B cell (primary cell): Measurements from ENCODE around the gene LTB. TPM values are rescaled to one million over a fixed set of nuclear protein-coding genes. Genes with fewer than 3 reads are reported as not detected.

Experiments used
- ATAC-seq: fragments of 200-7000 bp; cut with Tn5 transposase; one replicate; pipeline ENCODE4 v1.10.0; 2021; ENCODE audit warnings: low read depth, mild to moderate bottlenecking, moderate number of reproducible peaks, moderate library complexity
- CTCF ChIA-PET: fragments of 350-600 bp; sonication (Branson Sonifier 250); formaldehyde crosslinking; loops from one replicate; lab custom pipeline; 2021; ENCODE audit warnings: antibody characterized with exemption, inconsistent platforms; lab: Charles Lee
- POLR2A ChIA-PET: fragments of 350-600 bp; sonication (Branson Sonifier 250); formaldehyde crosslinking; loops from one replicate; lab custom pipeline; 2021; ENCODE audit warnings: antibody characterized with exemption; lab: Charles Lee
- DNase-seq: peaks from one replicate; pipeline ENCODE4 v3.0.0; 2013
- H2AFZ ChIP-seq: 2 replicates; pipeline ENCODE4 v1.6.1; 2012; ENCODE audit warnings: mild to moderate bottlenecking, low read depth, low read length; ENCODE audit not compliant: insufficient read depth, poor library complexity, severe bottlenecking
- H3K27ac ChIP-seq, 2 donors: 1 replicate in 1 of 2; 2 replicates in 1 of 2; pipeline ENCODE4 v1.5.1; 2012 to 2013; ENCODE audit warnings: low read length in 2 of 2, mild to moderate bottlenecking in 2 of 2, moderate library complexity in 1 of 2
- H3K27me3 ChIP-seq, 4 experiments: fragments of 200-600 bp in 1 of 4; sonication (generic) in 1 of 4; replicated peaks in 1 of 4; 1 replicate in 2 of 4; 2 replicates in 2 of 4; pipeline versions ENCODE4 v1.6.1 to v1.7.0; 2013 to 2016; ENCODE audit warnings: low read length in 3 of 4, mild to moderate bottlenecking in 2 of 4, mixed read lengths in 1 of 4, moderate library complexity in 1 of 4; ENCODE audit not compliant: insufficient read depth in 4 of 4, control insufficient read depth in 3 of 4; ENCODE audit errors: control extremely low read depth in 1 of 4
- H3K36me3 ChIP-seq, 2 experiments: replicated peaks in 1 of 2; 1 replicate in 1 of 2; 2 replicates in 1 of 2; pipeline versions ENCODE4 v1.6.1 to v1.7.1; 2013; ENCODE audit warnings: low read length in 1 of 2; ENCODE audit not compliant: insufficient read depth in 2 of 2, control insufficient read depth in 1 of 2; ENCODE audit errors: control extremely low read depth in 1 of 2, extremely low read depth in 1 of 2
- H3K4me1 ChIP-seq, 2 donors: fragments of 200-600 bp in 1 of 2; sonication (generic) in 1 of 2; 1 replicate in 1 of 2; 2 replicates in 1 of 2; pipeline versions ENCODE4 v1.5.1 to v1.6.1; 2013 to 2017; ENCODE audit warnings: low read length in 2 of 2; ENCODE audit not compliant: control insufficient read depth in 2 of 2, insufficient read depth in 2 of 2
- H3K4me2 ChIP-seq: replicated peaks from 2 replicates; pipeline ENCODE3; 2012; ENCODE audit warnings: mild to moderate bottlenecking, low read depth, low read length; ENCODE audit not compliant: poor library complexity, severe bottlenecking
- H3K4me3 ChIP-seq, 5 experiments: fragments of 200-600 bp in 1 of 5; sonication (generic) in 1 of 5; 1 replicate in 3 of 5; 2 replicates in 2 of 5; pipeline versions ENCODE4 v1.5.1 to v1.7.0; 2011 to 2016; ENCODE audit warnings: low read length in 4 of 5, mild to moderate bottlenecking in 4 of 5, low read depth in 2 of 5, control low read depth in 1 of 5, moderate library complexity in 1 of 5; ENCODE audit not compliant: insufficient read depth in 1 of 5; ENCODE audit errors: control extremely low read depth in 1 of 5, extremely low read depth in 1 of 5
- H3K79me2 ChIP-seq: fragments of 200-600 bp; sonication (generic); one replicate; pipeline ENCODE4 v1.6.0; 2016; ENCODE audit warnings: low read length; ENCODE audit not compliant: control insufficient read depth, insufficient read depth
- H3K9ac ChIP-seq: fragments of 200-600 bp; sonication (generic); 2 replicates; pipeline ENCODE4 v1.6.1; 2017; ENCODE audit warnings: mild to moderate bottlenecking, low read length, moderate library complexity
- H3K9me3 ChIP-seq, 3 donors: one replicate each; pipeline versions ENCODE4 v1.6.1 to v1.7.1; 2013; ENCODE audit warnings: low read length in 2 of 3; ENCODE audit not compliant: control insufficient read depth in 2 of 3, insufficient read depth in 1 of 3; ENCODE audit errors: control extremely low read depth in 1 of 3
- H4K20me1 ChIP-seq: 2 replicates; pipeline ENCODE4 v1.6.0; 2012; ENCODE audit warnings: mild to moderate bottlenecking, low read length; ENCODE audit not compliant: insufficient read depth, control insufficient read depth, poor library complexity, severe bottlenecking
- H3K27ac Mint-ChIP-seq: one replicate; pipeline ENCODE4 v1.8.0; 2021; ENCODE audit warnings: mixed read lengths
- H3K27me3 Mint-ChIP-seq: one replicate; pipeline ENCODE4 v1.8.0; 2021; ENCODE audit warnings: mixed read lengths
- H3K4me1 Mint-ChIP-seq: one replicate; pipeline ENCODE4 v1.8.0; 2021; ENCODE audit warnings: mixed read lengths
- H3K4me3 Mint-ChIP-seq: one replicate; pipeline ENCODE4 v1.8.0; 2021; ENCODE audit warnings: mixed read lengths
- H3K9me3 Mint-ChIP-seq: one replicate; pipeline ENCODE4 v1.8.0; 2022; ENCODE audit warnings: mixed read lengths; ENCODE audit not compliant: insufficient read depth
- CTCF ChIP-seq: fragments of 200-600 bp; IDR thresholded peaks from one replicate; pipeline ENCODE4 v1.8.0; 2022; ENCODE audit warnings: antibody characterized with exemption, mild to moderate bottlenecking
- EZH2 ChIP-seq: IDR thresholded peaks from 2 replicates; pipeline ENCODE4 v1.6.1; 2012; ENCODE audit warnings: borderline replicate concordance, low read depth, mild to moderate bottlenecking, moderate library complexity, low read length; ENCODE audit not compliant: insufficient read depth, poor library complexity, severe bottlenecking
- WGBS: methylation state at CpG from one replicate; pipeline ENCODE4 v1.1.5; 2013; ENCODE audit warnings: missing lambda C conversion rate; ENCODE audit not compliant: insufficient coverage; 5-methylcytosine and 5-hydroxymethylcytosine counted together
- intact Hi-C: fragments of 100-400 bp; cut with micrococcal nuclease; formaldehyde crosslinking; loops from one replicate; pipeline ENCODE4 v1.10.0; 2022
- polyA plus RNA-seq: library from polyadenylated mRNA; depleted of rRNA; stranded (reverse); fragments of >200 nt; gene quantifications from 2 replicates; pipeline ENCODE4 v1.2.3, GENCODE V29; 2012
- total RNA-seq, 2 donors: library from RNA; stranded (reverse); fragments of 120-200 nt in 1 of 2; gene quantifications; 1 replicate in 1 of 2; 2 replicates in 1 of 2; pipeline versions ENCODE4 v1.2.3 to v1.2.4, GENCODE V29; 2013 to 2022

The LTB gene
- total and polyA plus RNA-seq, 2 donors (not counting 1 experiment from before 2014, with no cell fraction given) = 488 to 938 TPM

GRCh38 chr6:31587791-31588777 lies 5.9 kb upstream of the LTB start:
- peaks cover 65% of the 10 kb centered on the region for H3K79me2 ChIP-seq
- H3K9me3 ChIP-seq = no peaks in the 10 kb centered on the region
- ChIA-PET CTCF (interaction anchor here (18.5 to 35.3 kb wide), 3 partner anchors 6 to 31 kb away, joined by 1108 to 2241 read pairs (median 1108); partner anchors contain the start of genes ATP6V1G2, LST1, LTA and LTB), POLR2A (interaction anchor here (0.6 to 35.3 kb wide), 7 partner anchors 8 to 1061 kb away, joined by 4 to 1450 read pairs (median 6); partner anchors contain the start of genes ATP6V1G2, DDX39B, LST1 and LTA)
- no peak for DNase-seq
- peak overlapping the region; percentile 87 to 95 for H3K27ac ChIP-seq
- ATAC-seq = no peak
- H3K4me3 Mint-ChIP-seq = peak overlapping the region; percentile 82
- no peak for TF ChIP-seq EZH2
- TF ChIP-seq CTCF = no peak
- no peaks in the 10 kb centered on the region for H3K9me3 Mint-ChIP-seq
- peak overlapping the region; percentile 75 for H2AFZ ChIP-seq
- no peaks in the 10 kb centered on the region for H3K27me3 ChIP-seq
- H4K20me1 ChIP-seq = no peaks in the 10 kb centered on the region
- peaks cover 88% of the 10 kb centered on the region for H3K4me1 Mint-ChIP-seq
- 8% methylated on average over 8 of the region's 12 CpGs for WGBS
- no peaks in the 10 kb centered on the region for H3K36me3 ChIP-seq
- peak overlapping the region; percentile 59 for H3K9ac ChIP-seq
- H3K4me1 ChIP-seq = peaks cover 90 to 97% of the 10 kb centered on the region in 2 donors
- intact Hi-C loops = no loop called here
- peak overlapping the region; percentile 97 for H3K27ac Mint-ChIP-seq
- peak overlapping the region; percentile 8 to 63 (median 40) for H3K4me3 ChIP-seq
- peak overlapping the region; percentile 72 for H3K4me2 ChIP-seq
- no peaks in the 10 kb centered on the region for H3K27me3 Mint-ChIP-seq
